Occipital lobe (tissue), 2 donors: ENCODE results near the gene JSRP1. TPM values are rescaled to one million over a fixed set of nuclear protein-coding genes. Genes with fewer than 3 reads are reported as not detected.

Experiments
- DNase-seq: peaks from one replicate; lab custom pipeline; 2025; lab: John Stamatoyannopoulos, UW
- total RNA-seq: library from RNA; depleted of rRNA; stranded (reverse); fragments of >200 nt; gene quantifications from one replicate; pipeline ENCODE4 v1.2.3, GENCODE V29; 2014

The JSRP1 gene
- total RNA-seq, 1 donor from 2014 or later = not detected

- DNase-seq = no peak
These were observed 9.3 kb downstream of the JSRP1 start for GRCh38 chr19:2246801-2247361.

DNA sequence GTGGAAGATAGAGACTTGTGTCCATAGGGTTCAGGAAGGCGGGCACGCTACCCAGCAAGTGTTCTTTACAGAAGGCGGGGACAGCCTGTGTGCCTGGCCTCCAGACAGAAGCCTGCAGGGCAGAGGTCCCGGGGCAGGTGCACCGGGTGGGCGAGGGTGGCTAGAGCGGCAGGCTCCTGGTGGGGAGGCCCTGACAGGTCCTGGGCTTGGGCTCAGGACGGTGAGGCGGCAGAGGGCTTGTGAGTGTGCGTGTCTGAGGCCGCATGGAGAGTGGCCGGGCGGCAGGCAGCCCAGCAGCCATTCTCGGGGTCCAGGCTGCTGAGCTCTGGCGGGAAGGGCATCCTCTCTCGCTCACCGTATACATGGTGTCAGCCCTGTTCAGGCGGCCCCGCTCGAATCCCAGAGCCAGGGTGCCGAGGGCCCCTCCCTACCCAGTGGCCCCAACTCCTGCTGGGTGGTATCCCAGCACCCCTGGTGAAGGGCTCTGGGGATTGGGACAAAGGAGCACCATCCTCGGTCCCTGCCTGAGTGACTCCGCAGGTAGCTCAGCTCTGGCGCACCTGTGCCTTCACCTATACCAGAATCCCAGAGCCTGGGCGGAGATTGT, 10.1 kb downstream of the JSRP1 start:
- no peak for DNase-seq

DNA sequence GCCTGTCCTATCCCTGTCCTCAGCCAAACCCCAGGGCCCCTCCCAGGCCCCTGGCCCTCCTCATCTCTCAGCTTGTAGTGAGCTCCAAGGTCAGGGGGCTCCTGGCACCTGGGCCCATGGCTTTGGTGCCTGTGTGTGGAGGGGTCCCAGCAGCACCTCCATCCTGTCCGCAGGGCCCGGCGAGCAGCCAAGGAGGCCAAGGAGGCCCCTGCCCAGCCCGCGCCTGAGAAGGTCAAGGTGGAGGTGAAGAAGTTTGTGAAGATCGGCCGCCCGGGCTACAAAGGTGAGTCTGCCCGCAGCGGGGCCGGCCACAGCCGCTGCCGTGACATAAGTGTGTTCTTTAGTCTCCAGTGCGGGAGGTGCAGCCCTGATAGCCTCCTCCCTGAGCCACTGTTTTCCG, 10.9 kb downstream of the JSRP1 start:
- no peak for DNase-seq

GRCh38 chr19:2244486-2244885, 11.7 kb downstream of the JSRP1 start:
- no peak for DNase-seq

DNA sequence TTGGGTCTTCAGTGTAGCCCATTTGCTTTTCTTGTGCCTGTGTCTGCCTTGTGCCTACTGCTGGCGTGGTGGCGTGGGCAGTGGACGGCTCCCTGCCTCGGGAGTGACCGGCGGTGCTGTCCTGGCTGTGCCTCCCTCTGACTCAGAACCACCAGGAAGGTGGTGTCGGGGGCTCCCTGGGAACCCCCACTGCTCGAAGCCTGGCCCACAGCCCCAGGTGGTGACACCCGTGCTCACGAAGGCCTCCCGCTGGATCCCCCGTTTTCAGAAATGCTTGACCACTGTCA, 12.1 kb downstream of the JSRP1 start:
- no peak for DNase-seq

DNA sequence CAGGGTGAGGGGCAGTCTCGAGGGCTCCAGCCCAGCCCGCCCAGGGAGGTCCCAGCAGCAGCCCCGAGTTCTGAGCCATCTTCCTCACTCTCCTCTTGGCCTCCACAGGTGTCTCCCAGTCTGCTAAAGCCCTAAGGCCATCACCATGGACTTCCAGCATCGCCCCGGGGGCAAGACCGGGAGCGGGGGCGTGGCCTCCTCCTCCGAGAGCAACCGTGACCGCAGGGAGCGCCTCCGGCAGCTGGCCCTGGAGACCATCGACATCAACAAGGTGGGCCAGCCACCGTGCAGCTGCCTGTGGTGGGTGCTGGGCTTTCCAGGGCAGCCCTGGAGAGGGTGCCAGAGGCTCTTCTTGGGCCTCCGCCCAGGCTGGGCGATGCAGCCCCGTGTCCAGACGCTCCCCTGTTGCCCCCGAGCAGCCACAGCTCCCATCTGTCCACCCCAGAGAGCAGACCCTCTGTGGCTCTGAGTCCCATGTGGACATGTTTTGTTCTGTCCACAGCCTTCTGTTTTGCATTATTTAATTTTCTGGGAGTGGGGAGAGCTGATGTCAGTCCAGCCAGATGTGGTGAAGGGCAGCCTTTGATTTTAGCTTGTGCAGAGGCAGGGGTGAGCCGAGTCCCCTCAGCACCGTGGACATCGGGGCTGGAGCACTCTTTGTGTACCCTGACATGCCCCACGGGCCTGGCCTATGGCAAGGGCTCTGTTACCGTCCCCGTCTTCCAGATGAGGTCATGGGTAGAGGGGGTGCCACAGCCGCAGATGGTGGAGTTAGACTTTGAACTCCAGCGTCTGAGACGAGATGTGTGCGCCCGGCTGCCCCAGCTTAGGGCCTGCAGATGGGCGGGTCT, 12.7 kb downstream of the JSRP1 start:
- DNase-seq = no peak

- DNase-seq = no peak
These were observed 13.4 kb downstream of the JSRP1 start for GRCh38 chr19:2242816-2243215.

- DNase-seq = no peak
These were observed 14.1 kb downstream of the JSRP1 start for GRCh38 chr19:2242092-2242537.

DNA sequence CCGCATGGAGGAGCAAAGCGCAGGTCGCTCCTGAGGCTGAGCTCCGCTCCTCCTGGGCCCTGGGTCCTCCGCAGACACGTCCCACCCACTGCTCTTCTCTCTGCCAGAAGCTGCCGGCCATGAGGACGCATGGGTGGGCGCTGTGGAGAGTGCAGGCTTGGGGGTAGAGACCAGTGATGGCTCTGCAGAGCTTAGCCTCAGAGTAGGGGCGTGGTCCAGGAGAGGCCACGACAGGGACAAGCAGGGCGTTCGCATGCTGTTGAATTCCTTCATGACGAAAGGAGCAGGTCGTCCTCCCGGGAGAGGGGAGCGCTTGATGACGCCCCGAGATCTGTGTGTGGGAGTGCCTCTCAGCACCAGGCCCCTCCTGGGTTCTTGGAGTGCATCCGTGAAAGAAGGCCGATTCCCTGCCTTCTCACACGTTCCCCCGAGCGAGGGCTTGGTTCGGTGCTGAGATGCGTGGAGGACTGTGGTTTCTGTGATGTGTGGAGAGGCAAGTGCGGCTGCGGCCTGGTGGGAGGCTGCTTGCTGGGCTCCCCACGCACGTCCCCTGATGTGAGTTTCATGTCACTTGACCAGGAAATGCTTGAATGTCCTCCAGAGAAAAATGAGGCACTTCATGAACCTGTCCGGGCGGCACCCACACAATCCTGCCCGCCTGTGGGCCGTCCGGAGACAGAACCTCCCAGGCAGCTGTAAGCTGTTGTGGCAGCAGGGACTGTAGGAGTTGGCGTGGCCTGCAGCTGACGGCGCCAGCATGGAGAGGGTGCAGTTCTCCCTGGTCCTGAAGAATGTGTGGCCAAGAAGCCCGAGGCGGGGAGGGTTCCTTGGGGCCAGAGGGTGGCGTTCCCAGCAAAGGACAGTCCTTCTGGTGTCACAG, 15.1 kb downstream of the JSRP1 start:
- DNase-seq = peak; percentile 21

GRCh38 chr19:2239771-2240770, 16.1 kb downstream of the JSRP1 start:
- no peak for DNase-seq

DNA sequence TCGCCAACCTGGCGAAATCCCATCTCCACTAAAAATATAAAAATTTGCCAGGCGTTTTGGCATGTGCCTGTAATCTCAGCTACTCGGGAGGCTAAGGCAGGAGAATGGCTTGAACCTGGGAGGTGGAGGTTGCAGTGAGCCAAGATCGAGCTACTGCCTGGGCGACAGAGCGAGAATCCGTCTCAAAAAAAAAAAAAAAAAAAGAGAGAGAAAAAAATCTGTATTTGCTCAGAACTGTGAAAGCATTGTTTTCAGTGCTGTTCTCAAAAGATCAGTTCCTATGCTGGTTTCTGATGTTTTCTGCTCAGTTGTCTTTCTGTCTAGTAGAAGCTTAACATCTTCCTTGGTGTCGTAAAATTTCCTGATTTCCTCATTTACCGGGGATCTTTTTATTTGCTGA, 17.0 kb downstream of the JSRP1 start:
- no peak for DNase-seq

GRCh38 chr19:2237869-2238153, 18.4 kb downstream of the JSRP1 start:
- DNase-seq = no peak

GRCh38 chr19:2237051-2237868, 19.0 kb downstream of the JSRP1 start:
- DNase-seq = no peak

- peak; percentile 92 for DNase-seq
These were observed 19.7 kb downstream of the JSRP1 start, which contains the start of the genes PLEKHJ1 and SF3A2 for GRCh38 chr19:2236314-2237050. PLEKHJ1 (minus strand) TSS chr19:2236329; CDS start chr19:2236248, 81 bp downstream. SF3A2 (plus strand) TSS chr19:2236824; CDS start chr19:2243419, 6,595 bp downstream.

GRCh38 chr19:2236064-2236313, 20.2 kb downstream of the JSRP1 start:
- DNase-seq = no peak

- DNase-seq = no peak
These were observed 20.7 kb downstream of the JSRP1 start for GRCh38 chr19:2235381-2236063.

DNA sequence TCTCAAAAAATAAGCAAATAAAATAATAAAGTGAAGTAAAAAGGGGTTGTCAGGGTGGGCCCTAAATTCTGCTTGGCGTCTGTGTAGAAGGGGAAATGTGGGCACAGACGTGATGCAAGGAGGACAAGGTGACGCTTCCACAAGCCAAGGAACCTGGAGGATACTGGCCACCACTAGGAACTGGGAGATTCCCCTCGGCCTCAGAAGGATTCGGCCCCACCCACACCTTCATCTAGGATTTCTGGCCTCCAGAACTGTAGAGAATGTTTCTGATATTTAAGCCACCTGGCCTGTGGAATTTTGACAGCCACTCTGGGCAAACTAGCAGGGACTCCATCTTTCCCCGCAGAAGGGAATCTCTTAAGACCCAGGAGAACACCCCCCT, 21.2 kb downstream of the JSRP1 start:
- no peak for DNase-seq

- DNase-seq = no peak
These were observed 22.5 kb downstream of the JSRP1 start for GRCh38 chr19:2233601-2234280.
